HG03432 (cell line): Measurements from ENCODE around the gene EGR1.

Experiments used
- ATAC-seq: cut with Tn5 transposase; IDR thresholded peaks from one replicate; pipeline ENCODE4 v1.9.1; 2021; ENCODE audit warnings: mild to moderate bottlenecking, moderate library complexity; ENCODE audit not compliant: unreplicated experiment

EGR1 gene

DNA sequence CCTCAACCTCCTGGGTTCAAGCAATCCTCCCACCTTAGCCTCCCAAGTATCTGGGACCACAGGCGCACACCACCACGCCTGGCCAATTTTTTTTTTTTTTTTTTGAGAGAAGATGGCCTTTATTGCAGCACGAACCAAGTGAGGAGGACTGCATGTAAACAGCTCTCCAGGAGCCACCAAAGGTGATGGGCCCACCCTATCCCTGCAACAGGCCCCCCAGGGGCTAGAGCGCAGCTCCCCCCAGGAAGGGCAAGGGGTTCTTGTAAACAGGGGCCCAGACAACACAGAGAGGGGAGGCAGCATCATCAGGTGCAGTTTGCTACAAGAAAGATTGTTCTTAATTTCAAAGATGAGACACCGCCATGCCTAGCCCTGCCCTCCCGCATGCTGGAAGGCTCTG, 12.6 kb upstream of the EGR1 start:
- ATAC-seq: no peak

- no peak for ATAC-seq
Observed at GRCh38 chr5:138453590-138453989, 11.7 kb upstream of the EGR1 start.

DNA sequence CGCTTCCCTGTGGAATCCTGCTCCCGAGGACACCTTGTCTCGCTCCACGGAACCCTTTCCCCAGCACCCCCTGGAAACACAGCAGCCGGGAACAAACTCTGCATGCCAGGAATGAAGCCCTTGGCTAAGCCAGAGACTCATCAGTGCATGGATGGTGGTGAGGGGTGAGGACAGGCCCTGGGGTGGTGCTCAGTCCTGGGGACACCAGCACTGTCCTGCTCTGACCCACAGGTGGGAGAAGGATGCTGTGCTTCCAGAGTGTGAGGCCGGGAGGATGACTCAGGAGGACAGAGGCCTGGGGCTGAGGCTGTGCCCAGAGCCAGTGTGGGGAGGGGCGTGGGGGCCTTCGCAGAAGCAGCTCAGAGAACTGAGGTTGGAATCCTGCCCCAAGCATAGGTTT, 11.2 kb upstream of the EGR1 start:
- ATAC-seq: no peak

DNA sequence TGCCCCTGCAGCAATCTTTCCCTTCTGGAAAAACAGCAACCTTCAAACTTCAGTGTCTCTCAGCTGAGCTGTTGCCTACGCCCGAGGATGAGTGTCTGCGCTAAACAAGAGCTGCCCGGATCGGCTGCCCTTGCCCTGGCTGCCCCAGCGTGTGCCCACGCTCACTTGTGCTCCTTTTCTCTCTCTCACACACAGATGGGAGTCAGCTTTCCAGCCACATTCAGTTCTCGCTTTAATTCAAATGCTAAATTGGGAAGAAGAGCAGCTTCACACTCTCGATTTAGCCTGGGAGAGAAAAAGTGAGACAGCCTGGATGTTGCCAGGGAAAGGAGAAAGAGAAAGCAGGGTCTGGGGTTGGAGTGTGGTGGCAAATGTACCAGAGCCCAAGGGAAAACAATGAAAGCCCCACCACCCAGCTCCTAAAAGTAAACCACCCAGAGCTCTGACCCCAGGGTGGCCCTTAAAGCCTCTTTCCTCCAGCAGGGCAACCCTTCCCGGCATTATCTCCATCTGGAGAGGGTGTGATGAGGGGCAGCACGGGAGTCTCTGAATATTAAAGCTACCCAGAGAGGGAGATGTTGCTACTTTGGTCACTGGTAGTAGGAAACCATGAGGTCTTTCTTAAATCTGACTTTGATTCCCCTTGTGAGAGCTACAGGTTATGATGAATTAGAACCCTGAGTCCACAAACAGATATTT, 9.9 kb upstream of the EGR1 start:
- ATAC-seq: no peak

GRCh38 chr5:138457531-138458275, 7.6 kb upstream of the EGR1 start:
- no peak for ATAC-seq

DNA sequence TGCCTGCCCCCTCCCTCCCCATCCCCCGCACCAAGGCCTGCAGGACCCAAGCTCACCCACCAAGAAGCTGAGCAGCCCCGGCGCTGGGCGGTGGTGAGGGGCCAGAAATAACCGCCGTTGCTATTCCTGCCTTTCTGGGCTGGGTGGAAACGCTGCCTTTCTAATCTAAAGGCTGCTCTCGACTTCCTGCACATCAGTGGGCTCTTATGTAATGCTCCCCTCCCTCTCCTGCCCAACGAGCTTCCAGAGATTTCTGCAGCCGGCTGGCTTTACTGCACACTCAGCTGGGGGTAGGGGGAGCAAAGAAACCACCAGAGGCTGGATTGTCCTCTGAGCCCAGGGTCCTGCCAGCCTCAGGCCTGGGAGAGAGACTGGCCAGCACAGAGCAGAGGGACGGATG, 6.9 kb upstream of the EGR1 start:
- no peak for ATAC-seq

GRCh38 chr5:138458856-138459255, 6.4 kb upstream of the EGR1 start:
- ATAC-seq: no peak

DNA sequence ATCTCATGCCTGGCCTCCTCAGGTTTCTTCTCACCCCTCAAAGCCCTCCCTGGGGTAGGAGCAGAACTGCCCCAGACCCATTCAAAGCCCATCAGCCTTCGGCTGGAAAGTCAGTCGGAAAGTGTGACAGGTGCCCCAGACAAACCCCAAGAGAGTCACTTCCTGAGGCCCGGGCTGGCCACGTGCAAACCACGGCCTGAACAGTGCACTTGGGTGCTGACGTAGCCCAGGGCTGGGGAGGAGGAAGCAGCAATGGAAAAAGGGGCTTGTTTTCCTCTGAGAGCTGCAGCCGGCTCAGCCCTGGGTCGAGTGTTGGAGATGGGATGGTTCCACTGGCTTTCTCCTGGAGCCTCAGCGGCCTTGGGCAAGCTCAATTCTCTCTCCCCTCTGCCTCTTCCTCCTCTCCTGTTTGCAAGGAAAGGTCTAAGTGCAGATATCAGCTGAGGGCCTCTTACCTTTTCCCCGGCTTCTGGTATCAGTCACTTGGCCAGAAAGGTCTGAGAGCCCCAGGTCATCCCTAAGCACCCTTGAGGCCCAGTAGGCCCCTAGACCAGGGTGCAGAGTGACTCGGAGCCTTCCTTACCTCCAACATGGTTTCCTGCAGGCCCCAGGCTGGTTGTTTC, 5.9 kb upstream of the EGR1 start:
- ATAC-seq: no peak

GRCh38 chr5:138460032-138460693, 5.1 kb upstream of the EGR1 start:
- no peak for ATAC-seq

GRCh38 chr5:138461343-138462125, 3.7 kb upstream of the EGR1 start:
- no peak for ATAC-seq

- ATAC-seq: no peak
Observed at GRCh38 chr5:138463419-138464007, 1.8 kb upstream of the EGR1 start.

GRCh38 chr5:138464008-138464387, 1.3 kb upstream of the EGR1 start:
- peak; percentile 56 for ATAC-seq

GRCh38 chr5:138464388-138465260, 655 bp upstream of the EGR1 start:
- ATAC-seq: peak; percentile 77

GRCh38 chr5:138466125-138466899, 1.0 kb downstream of the EGR1 start:
- no peak for ATAC-seq

GRCh38 chr5:138466900-138467710, 1.8 kb downstream of the EGR1 start:
- ATAC-seq: no peak

DNA sequence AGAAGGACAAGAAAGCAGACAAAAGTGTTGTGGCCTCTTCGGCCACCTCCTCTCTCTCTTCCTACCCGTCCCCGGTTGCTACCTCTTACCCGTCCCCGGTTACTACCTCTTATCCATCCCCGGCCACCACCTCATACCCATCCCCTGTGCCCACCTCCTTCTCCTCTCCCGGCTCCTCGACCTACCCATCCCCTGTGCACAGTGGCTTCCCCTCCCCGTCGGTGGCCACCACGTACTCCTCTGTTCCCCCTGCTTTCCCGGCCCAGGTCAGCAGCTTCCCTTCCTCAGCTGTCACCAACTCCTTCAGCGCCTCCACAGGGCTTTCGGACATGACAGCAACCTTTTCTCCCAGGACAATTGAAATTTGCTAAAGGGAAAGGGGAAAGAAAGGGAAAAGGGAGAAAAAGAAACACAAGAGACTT, 2.4 kb downstream of the EGR1 start:
- ATAC-seq: no peak

DNA sequence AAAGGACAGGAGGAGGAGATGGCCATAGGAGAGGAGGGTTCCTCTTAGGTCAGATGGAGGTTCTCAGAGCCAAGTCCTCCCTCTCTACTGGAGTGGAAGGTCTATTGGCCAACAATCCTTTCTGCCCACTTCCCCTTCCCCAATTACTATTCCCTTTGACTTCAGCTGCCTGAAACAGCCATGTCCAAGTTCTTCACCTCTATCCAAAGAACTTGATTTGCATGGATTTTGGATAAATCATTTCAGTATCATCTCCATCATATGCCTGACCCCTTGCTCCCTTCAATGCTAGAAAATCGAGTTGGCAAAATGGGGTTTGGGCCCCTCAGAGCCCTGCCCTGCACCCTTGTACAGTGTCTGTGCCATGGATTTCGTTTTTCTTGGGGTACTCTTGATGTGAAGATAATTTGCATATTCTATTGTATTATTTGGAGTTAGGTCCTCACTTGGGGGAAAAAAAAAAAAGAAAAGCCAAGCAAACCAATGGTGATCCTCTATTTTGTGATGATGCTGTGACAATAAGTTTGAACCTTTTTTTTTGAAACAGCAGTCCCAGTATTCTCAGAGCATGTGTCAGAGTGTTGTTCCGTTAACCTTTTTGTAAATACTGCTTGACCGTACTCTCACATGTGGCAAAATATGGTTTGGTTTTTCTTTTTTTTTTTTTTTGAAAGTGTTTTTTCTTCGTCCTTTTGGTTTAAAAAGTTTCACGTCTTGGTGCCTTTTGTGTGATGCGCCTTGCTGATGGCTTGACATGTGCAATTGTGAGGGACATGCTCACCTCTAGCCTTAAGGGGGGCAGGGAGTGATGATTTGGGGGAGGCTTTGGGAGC, 3.1 kb downstream of the EGR1 start:
- ATAC-seq: no peak
